ENCODE results near the gene GATAD2A.
"Not testable (repeated sequence)": the region's sequence is repeated elsewhere in the genome, so short reads cannot be mapped to it uniquely, and the experiment has no call there.

Gene GATAD2A

DNA sequence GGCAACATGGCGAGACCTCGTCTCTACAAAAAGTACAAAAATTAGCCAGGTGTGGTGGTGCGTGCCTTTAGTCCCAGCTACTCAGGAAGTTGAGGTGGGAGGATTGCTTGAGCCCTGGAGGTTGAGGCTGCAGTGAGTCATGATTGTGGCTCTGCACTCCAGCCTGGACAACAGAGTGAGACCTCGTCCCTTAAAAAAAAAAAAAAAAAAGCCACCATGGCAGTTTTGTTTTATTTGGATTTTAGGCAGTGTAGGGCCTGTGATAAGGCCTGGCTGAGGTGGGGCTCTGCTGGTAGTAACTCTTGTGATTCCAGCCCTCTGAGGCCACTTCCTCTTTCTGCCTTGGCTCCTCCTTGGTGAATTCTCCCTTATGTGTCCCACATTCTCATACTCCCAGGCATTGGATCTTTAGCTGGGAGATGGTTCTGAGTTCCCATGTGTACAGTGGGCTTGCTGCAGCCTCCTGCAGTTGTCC, 39.2 kb downstream of the GATAD2A start:
- no peaks in the 10 kb centered on the region for H3K27me3 ChIP-seq (ENCODE audit: control insufficient read depth in 1 of 2, insufficient read depth in 2 of 2, low read length in 2 of 2)
- H3K9me3 ChIP-seq (ENCODE audit: low read length): no peaks in the 10 kb centered on the region
- H3K27ac ChIP-seq (ENCODE audit: low read depth, low read length): no peak overlapping the region
- H3K4me1 ChIP-seq (ENCODE audit: insufficient read depth, low read length): no peaks in the 10 kb centered on the region
- H3K4me3 ChIP-seq (ENCODE audit: low read depth in 1 of 2, low read length in 2 of 2): no peak overlapping the region
- H3K9ac ChIP-seq (ENCODE audit: low read length): no peak overlapping the region
- no peaks in the 10 kb centered on the region for H3K36me3 ChIP-seq (ENCODE audit: insufficient read depth, low read length)

DNA sequence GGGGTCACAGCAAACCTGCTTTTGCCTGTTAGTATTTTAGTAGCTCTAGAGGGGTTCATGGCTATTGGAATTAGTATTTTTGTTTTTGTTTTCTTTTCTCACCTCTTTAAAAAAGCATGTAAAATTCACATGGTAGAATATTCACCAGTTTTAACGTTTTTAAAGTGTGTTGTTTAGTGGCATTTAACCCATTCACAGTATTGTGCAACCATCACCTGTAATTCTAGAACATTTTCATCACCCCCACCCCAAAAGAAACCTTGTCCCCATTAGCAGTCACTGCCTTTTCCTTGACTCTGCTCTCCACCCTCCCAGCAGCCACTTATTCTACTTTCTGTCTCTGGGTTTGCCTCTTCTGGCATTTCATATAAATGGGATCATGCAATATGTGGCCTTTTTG, 39.8 kb downstream of the GATAD2A start:
- no peaks in the 10 kb centered on the region for H3K4me1 ChIP-seq (ENCODE audit: insufficient read depth, low read length)
- no peak overlapping the region for H3K4me3 ChIP-seq (ENCODE audit: low read depth in 1 of 2, low read length in 2 of 2)
- no peaks in the 10 kb centered on the region for H3K36me3 ChIP-seq (ENCODE audit: insufficient read depth, low read length)
- H3K27ac ChIP-seq (ENCODE audit: low read depth, low read length): no peak overlapping the region
- H3K9ac ChIP-seq (ENCODE audit: low read length): no peak overlapping the region
- H3K9me3 ChIP-seq (ENCODE audit: low read length): no peaks in the 10 kb centered on the region
- no peaks in the 10 kb centered on the region for H3K27me3 ChIP-seq (ENCODE audit: control insufficient read depth in 1 of 2, insufficient read depth in 2 of 2, low read length in 2 of 2)

DNA sequence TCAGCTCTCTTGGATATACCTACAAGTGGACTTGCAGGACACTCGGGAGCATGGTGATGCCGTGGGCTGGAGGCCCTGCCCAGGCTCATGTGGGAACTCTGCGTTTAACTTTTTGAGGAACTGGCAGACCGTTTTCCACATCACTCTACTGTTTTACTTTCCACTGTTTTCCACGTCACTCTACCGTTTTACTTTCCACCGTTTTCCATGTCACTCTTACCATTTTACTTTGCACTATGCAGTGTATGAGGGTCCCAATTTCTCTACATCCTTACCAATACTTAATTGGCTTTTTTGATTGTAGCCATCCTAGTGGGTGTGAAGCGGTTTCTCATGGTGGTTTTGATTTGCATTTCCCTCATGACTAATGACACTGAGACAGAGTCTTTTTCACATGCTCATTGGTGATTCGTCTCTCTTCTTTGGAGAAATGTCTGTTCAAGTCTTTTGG, 40.5 kb downstream of the GATAD2A start:
- Histone ChIP-seq H3K9me3 (ENCODE audit: low read length) (no peaks in the 10 kb centered on the region), H3K36me3 (ENCODE audit: insufficient read depth, low read length) (no peaks in the 10 kb centered on the region), H3K27ac (ENCODE audit: low read depth, low read length) (no peak overlapping the region)

DNA sequence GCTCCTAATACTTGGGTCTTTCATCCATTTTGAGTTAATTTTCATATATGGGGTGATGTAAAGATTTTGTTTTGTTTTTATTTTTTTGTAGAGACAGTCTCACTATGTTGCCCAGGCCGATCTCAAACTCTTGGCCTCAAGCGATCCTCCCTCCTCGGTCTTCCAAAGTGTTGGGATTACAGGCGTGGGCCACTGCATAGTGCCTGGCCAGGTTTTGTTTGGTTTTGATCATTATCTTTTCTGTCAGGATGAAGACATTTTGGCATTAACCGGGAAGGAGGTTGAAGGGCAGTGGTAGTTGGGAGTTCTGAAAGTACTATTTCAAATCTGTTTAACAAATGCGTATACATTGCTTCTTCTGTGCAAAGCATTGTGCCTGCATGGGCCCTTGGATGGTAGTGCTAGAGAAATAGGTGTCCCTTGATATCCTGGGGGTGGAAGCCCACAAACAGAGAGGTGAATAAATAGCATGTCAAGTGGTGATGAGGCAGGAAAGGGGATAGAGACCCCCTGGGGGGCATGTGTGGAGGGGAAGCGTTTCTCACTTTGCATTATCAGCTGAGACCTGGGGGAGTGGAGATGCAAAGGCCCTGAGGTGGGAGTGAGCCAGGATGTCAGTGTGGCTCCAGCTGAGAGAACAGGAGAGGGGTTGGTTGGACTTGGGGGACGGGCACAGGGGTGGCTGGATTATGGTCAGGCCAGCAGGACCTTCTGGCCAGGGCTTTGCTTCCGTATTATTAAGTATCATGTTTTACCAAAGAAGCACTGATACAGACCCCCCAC, 41.4 kb downstream of the GATAD2A start:
- H3K4me1 ChIP-seq (ENCODE audit: insufficient read depth, low read length): no peaks in the 10 kb centered on the region
- H3K36me3 ChIP-seq (ENCODE audit: insufficient read depth, low read length): no peaks in the 10 kb centered on the region
- H3K27ac ChIP-seq (ENCODE audit: low read depth, low read length): no peak overlapping the region
- no peaks in the 10 kb centered on the region for H3K27me3 ChIP-seq (ENCODE audit: control insufficient read depth in 1 of 2, insufficient read depth in 2 of 2, low read length in 2 of 2)
- H3K4me3 ChIP-seq (ENCODE audit: low read depth in 1 of 2, low read length in 2 of 2): no peak overlapping the region
- H3K9me3 ChIP-seq (ENCODE audit: low read length): no peaks in the 10 kb centered on the region
- H3K9ac ChIP-seq (ENCODE audit: low read length): no peak overlapping the region

More for the DNA sequence above, 40.5 kb downstream of the GATAD2A start:
- Histone ChIP-seq H3K9ac (ENCODE audit: low read length) (no peak overlapping the region), H3K4me3 (ENCODE audit: low read depth in 1 of 2, low read length in 2 of 2) (no peak overlapping the region), H3K27me3 (ENCODE audit: control insufficient read depth in 1 of 2, insufficient read depth in 2 of 2, low read length in 2 of 2) (no peaks in the 10 kb centered on the region), H3K4me1 (ENCODE audit: insufficient read depth, low read length) (no peaks in the 10 kb centered on the region)

DNA sequence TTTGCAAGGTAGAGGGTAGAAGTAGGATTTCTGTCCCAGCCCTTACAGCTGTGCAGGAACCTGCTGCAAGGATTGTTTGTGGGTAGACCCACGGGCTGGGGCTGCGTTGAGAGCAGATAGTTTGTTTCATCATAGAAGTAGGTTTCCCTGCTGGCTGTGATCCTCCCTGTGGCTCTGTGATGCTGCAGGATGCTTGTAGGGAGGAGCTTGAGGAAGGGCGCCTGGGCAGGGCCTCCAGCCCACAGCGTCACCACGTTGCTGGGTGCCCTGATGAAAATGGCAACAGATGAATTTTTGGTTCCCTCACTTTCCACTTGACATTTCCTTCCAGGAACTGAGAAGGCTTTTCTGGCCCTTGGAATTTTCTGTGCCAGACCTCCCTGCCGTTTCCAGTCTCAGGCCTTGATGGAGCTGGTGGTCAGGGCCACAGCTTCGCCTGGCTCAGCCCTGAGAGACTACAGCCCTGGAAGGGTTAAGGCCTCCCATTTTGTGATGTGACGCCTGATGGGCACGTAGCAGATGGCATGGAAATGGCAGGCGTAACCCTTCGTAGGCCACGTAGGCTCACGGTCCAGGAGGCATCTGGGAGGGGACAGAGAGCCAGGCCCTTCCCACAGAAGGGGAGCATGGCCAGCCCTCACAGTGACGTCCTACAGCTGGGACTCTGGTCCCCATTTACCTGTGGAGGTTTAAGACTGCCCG, 42.2 kb downstream of the GATAD2A start:
- Histone ChIP-seq H3K27me3 (ENCODE audit: control insufficient read depth in 1 of 2, insufficient read depth in 2 of 2, low read length in 2 of 2) (no peaks in the 10 kb centered on the region), H3K9me3 (ENCODE audit: low read length) (no peaks in the 10 kb centered on the region), H3K9ac (ENCODE audit: low read length) (no peak overlapping the region), H3K27ac (ENCODE audit: low read depth, low read length) (no peak overlapping the region), H3K36me3 (ENCODE audit: insufficient read depth, low read length) (no peaks in the 10 kb centered on the region), H3K4me3 (ENCODE audit: low read depth in 1 of 2, low read length in 2 of 2) (no peak overlapping the region), H3K4me1 (ENCODE audit: insufficient read depth, low read length) (no peaks in the 10 kb centered on the region)

DNA sequence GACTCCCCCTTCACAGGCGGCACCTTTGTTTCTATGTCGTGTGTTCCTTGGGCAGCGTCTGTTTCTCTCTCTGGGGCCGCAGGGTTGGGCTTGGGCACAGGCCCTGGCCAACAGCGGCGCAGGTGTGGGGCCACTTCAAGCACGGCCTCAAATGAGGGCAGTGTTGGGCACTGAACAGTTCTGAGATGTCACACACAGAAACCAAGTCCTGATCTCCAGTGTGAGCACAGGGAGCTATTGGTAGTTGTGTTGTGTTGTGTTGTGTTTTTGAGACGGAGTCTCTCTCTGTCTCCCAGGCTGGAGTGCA, 42.7 kb downstream of the GATAD2A start:
- Histone ChIP-seq H3K27me3 (ENCODE audit: control insufficient read depth in 1 of 2, insufficient read depth in 2 of 2, low read length in 2 of 2) (no peaks in the 10 kb centered on the region), H3K36me3 (ENCODE audit: insufficient read depth, low read length) (no peaks in the 10 kb centered on the region), H3K9ac (ENCODE audit: low read length) (no peak overlapping the region), H3K27ac (ENCODE audit: low read depth, low read length) (no peak overlapping the region), H3K4me3 (ENCODE audit: low read depth in 1 of 2, low read length in 2 of 2) (no peak overlapping the region), H3K9me3 (ENCODE audit: low read length) (no peaks in the 10 kb centered on the region), H3K4me1 (ENCODE audit: insufficient read depth, low read length) (no peaks in the 10 kb centered on the region)

DNA sequence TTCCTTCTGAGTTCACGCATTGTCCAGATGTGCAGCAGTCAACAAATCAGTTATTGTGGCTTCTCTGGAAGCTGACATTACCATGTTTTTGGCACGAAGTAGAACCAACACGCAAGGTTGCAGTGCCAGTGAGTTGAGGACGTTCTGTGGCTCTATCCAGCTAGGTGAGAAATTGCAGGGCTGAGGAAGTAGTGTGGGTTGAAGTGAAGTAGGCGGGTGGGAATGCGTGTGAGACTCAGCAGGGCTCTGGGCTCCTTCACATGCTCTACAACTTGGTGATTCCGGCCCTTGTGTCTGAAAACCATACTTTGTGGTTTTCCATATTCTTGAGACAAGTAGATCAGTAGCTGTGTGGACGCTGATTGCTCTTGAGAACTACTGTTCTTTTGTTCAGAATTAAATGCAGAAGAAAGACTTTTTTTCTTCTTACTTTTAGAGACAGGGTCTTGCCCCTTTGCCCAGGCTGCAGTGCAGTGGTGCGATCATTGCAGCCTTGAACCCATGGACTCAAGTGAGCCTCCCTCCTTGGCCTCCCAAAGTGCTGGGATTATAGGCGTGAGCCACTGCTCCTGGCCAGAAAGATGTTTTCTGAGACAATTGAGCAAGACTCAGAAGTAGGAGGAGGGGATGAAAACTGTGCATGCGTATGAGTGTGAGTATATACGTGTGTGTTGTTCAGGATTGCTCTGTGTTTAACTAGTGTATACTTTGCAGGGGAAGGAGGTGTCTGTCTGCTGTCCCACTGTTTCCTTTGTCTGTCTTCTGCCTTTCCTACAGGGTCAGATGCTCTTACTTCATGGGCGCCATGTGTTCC, 46.2 kb downstream of the GATAD2A start:
- no peaks in the 10 kb centered on the region for H3K4me1 ChIP-seq (ENCODE audit: insufficient read depth, low read length)
- H3K36me3 ChIP-seq (ENCODE audit: insufficient read depth, low read length): no peaks in the 10 kb centered on the region
- H3K27ac ChIP-seq (ENCODE audit: low read depth, low read length): no peak overlapping the region
- no peak overlapping the region for H3K9ac ChIP-seq (ENCODE audit: low read length)
- no peaks in the 10 kb centered on the region for H3K9me3 ChIP-seq (ENCODE audit: low read length)
- H3K27me3 ChIP-seq (ENCODE audit: control insufficient read depth in 1 of 2, insufficient read depth in 2 of 2, low read length in 2 of 2): no peaks in the 10 kb centered on the region
- no peak overlapping the region for H3K4me3 ChIP-seq (ENCODE audit: low read depth in 1 of 2, low read length in 2 of 2)

DNA sequence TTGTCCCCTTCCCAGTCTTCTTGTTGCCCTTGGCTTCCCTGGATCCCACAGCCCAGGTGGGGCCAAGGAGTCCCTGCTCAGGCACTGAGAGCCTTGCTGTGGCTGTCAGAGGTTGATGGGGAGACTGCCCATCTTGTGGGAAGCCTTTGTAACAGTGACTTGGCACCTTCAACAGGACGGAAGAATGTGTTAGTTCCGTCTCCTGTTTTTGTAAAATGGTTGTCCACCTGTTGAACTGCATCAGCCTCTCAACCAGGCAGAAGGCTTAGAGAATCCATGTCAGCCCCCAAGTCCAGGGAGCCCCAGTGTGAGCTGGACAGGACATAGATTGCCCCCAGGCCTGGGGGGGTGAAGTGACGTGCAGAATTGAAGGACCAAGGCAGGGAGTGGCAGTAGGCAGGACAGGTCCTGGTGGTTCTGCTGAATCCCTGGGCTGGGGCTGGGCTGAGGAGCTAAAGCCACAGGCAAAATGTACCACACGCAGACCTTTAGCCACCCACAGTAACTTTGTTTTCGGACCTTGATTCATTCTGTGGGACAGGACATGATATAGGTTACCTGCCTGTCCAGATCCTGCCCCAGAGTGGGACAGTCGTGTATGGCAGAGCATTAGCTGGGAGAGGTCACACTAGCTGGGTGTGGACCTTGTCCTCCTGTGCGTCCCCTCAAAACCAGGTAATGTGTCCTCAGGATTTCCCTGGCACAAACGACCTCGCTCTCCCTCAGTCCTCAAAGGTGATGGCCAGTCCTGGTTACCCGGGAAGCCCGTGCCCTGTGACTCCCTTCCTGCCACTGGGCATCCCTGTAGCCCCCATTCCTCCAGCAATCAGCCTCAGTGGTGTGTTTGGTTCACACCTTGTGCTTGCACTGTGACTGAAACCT, 47.0 kb downstream of the GATAD2A start:
- Histone ChIP-seq H3K27ac (ENCODE audit: low read depth, low read length) (no peak overlapping the region), H3K27me3 (ENCODE audit: control insufficient read depth in 1 of 2, insufficient read depth in 2 of 2, low read length in 2 of 2) (no peaks in the 10 kb centered on the region), H3K4me3 (ENCODE audit: low read depth in 1 of 2, low read length in 2 of 2) (no peak overlapping the region), H3K4me1 (ENCODE audit: insufficient read depth, low read length) (no peaks in the 10 kb centered on the region), H3K9me3 (ENCODE audit: low read length) (no peaks in the 10 kb centered on the region), H3K9ac (ENCODE audit: low read length) (no peak overlapping the region), H3K36me3 (ENCODE audit: insufficient read depth, low read length) (peaks cover 5% of the 10 kb centered on the region)

DNA sequence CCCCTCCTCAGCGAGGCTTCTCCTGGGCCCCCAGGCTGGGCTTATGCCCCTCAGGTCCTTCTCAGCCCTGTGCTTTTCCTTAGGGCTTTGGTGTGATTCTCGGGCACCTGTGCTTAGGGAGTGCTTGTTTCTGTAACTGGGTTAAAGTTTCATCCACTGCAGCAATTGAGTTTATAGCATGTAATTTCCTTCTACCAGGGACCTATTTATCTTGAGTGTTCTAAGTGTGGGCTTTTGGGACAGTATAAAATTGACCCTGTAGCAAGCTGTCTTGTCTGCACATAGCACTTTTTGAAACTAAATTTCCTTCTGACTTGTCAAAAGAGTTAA, 47.6 kb downstream of the GATAD2A start:
- Histone ChIP-seq H3K9ac (ENCODE audit: low read length) (no peak overlapping the region), H3K27me3 (ENCODE audit: control insufficient read depth in 1 of 2, insufficient read depth in 2 of 2, low read length in 2 of 2) (no peaks in the 10 kb centered on the region), H3K27ac (ENCODE audit: low read depth, low read length) (no peak overlapping the region), H3K4me1 (ENCODE audit: insufficient read depth, low read length) (no peaks in the 10 kb centered on the region), H3K36me3 (ENCODE audit: insufficient read depth, low read length) (peaks cover 5% of the 10 kb centered on the region), H3K9me3 (ENCODE audit: low read length) (no peaks in the 10 kb centered on the region), H3K4me3 (ENCODE audit: low read depth in 1 of 2, low read length in 2 of 2) (no peak overlapping the region)

DNA sequence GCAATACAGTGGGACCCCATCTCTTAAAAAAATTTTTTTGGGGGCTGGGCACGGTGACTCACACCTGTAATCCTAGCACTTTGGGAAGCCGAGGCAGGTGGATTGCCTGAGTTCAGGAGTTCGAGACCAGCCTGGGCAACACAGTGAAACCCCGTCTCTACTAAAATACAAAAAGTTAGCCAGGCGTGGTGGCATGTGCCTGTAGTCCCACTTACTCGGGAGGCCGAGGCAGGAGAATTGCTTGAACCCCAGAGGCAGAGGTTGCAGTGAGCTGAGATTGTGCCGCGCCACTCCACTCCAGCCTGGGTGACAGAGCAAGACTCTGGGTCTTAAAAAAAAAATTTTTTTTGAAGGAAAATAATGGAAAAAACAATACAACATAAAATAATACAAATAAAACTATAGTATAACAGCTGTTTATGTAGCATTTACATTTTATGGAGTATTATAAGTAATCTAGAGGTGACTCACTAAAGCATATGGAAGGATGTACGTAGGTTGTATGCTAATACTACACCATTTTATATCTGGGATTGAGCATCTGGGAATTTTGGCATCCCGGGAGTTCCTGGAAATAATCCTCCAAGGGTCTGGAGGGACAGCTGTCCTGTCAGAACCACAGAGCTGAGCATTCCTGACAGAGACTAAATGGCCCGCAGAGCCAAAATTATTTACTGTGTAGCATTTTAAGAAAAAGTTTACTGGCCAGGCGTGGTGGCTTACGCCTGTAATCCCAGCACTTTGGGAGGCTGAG, 49.9 kb downstream of the GATAD2A start:
- H3K27me3 ChIP-seq (ENCODE audit: control insufficient read depth in 1 of 2, insufficient read depth in 2 of 2, low read length in 2 of 2); H3K27ac ChIP-seq (ENCODE audit: low read depth, low read length): not testable (repeated sequence)
- H3K4me1 ChIP-seq (ENCODE audit: insufficient read depth, low read length): peaks cover 19% of the 10 kb centered on the region

More for the DNA sequence above, 49.9 kb downstream of the GATAD2A start:
- not testable (repeated sequence) for H3K9me3 ChIP-seq (ENCODE audit: low read length); H3K4me3 ChIP-seq (ENCODE audit: low read depth in 1 of 2, low read length in 2 of 2); H3K9ac ChIP-seq (ENCODE audit: low read length); H3K36me3 ChIP-seq (ENCODE audit: insufficient read depth, low read length)
